ENCODE data around the gene PNN. TPM values are rescaled to one million over a fixed set of nuclear protein-coding genes. Genes with fewer than 3 reads are reported as not detected.

Gene PNN
- total and polyA plus RNA-seq, 2 of the 8 experiments (the other 6 are each of a cell fraction or from before 2014, with no cell fraction given) = 27.5 to 121 TPM

- TF ChIP-seq GTF2F1 (IDR thresholded peaks at IDR 0.05; ENCODE audit: borderline replicate concordance, low read depth, low read length) (no peak), POLR2A (IDR thresholded peaks at IDR 0.05; ENCODE audit: control extremely low read depth in 1 of 2, low read depth in 2 of 2, low read length in 2 of 2) (no peak), MAFK (IDR thresholded peaks at IDR 0.05; ENCODE audit: low read depth, low read length) (no peak), RXRA (IDR thresholded peaks at IDR 0.05; ENCODE audit: insufficient read depth, low read depth, low read length) (no peak), PHF8 (conservative IDR thresholded peaks at IDR 0.05; ENCODE audit: low read depth, low read length) (no peak), TEAD4 (IDR thresholded peaks at IDR 0.05; ENCODE audit: low read depth, low read length) (no peak), ZNF274 (IDR thresholded peaks at IDR 0.05; ENCODE audit: borderline replicate concordance, extremely low read depth, low read length) (no peak)
Observed at GRCh38 chr14:39158222-39158858, 16.7 kb upstream of the PNN start (continued).
